ENCODE measurements around the gene APH1B.
"Not testable (repeated sequence)": the region's sequence is repeated elsewhere in the genome, so short reads cannot be mapped to it uniquely, and the experiment has no call there.

APH1B gene

GRCh38 chr15:63331456-63331855, 54.1 kb downstream of the APH1B start:
- no peak for DNase-seq

- no peak for DNase-seq
Measured at GRCh38 chr15:63332367-63333124, 55.1 kb downstream of the APH1B start.

DNA sequence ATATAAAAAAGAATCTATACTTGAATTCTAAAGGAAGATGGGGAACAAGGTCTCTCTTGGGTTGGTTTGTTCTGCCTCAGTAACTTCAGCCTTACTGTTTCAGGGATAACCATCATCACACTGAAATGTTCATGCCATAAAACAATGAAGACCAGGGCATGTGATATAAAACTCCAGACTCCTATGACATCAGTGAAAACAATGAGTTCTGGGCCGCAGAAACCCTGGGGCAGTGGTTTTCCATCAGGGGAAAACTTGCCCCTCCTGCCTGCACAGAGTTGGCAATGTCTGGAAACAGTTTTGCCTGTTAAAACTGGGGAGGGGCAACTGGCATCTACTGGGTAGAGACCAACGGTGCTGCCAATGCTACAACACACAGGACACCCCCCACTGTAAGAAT, 57.4 kb downstream of the APH1B start:
- no peak for DNase-seq

- DNase-seq, result no peak
Measured at GRCh38 chr15:63335543-63336240, 58.3 kb downstream of the APH1B start.

DNA sequence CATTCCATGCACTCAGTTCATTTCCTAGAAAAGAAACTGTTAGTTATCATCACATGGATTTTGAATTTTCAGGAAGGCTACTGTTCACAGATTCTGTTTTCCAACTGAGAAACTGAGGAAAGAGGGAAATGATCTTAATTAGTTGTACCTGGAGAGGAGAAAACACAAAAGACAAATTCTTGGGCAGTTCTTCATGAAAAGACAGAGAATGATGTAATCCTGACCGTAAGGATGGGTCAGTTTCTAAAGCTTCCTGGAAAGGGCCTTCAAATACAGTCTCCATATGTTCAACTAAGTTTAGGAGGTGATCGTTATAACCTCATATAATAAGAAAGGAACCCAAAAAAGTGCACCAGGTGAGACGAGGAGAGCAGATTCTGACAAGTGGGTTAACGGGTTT, 59.6 kb downstream of the APH1B start:
- no peak for DNase-seq

DNA sequence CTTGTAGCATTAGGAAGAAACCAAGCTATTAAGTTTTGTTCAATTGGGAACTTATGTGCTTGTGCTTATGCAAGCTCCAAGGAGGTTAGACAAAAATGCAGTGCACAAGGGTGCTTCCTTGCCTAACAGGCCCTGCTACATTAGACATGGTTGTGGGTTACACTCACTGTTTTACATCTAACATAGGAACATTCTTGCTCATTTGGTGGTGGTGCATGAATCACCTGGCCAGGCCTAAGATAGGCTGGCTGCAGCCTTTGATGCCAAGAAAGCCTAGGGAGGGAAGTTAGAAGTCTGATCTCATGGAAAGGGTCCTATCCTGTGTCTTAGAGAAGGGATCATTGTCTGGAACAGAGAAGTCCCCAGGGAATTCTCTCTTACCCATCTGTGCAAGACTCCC, 60.8 kb downstream of the APH1B start:
- no peak for DNase-seq

GRCh38 chr15:63339006-63339766, 61.8 kb downstream of the APH1B start:
- no peak for DNase-seq

DNA sequence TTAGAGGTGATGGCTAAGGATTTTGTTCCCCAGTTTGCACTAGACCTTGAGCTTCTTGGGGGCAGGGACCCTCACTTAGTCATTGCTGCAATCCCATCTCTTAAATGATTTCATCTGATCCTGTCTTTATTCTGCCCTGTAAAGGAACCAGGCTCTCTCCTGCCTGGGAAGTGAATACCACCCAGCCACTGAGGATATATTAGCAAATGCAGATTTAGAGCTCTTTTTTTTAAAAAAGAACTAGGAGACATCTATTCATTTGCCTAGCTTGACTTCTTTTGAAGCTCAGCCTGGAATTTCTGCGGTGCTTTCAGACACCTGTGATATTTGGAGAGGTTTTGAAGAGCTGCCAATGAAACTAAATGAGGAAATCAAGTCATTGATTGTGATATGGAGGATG, 62.4 kb downstream of the APH1B start:
- DNase-seq, result no peak

- DNase-seq, result no peak
Measured at GRCh38 chr15:63340353-63340752, 62.9 kb downstream of the APH1B start.

DNA sequence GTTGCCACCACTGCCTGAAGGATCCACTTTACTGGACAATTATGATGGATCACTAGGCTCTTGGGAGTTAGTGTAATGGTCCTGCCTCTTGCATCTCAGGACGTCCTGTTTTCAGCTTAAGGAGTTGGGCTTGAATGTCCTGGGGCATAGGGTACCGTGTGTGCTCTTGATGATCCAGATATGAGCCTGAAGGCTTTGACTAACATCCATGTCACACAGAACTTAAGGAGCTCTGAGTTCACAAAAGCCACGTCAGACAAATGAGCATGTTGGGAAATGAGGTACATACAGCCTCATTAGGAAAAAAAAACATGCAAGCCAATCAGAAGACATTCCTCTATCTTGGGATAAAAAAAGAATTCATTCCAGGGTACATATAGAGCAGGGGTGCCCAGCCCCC, 63.5 kb downstream of the APH1B start:
- no peak for DNase-seq

GRCh38 chr15:63341898-63342297, 64.5 kb downstream of the APH1B start:
- DNase-seq, result no peak

GRCh38 chr15:63342996-63343562, 65.7 kb downstream of the APH1B start:
- not testable (repeated sequence) for DNase-seq

DNA sequence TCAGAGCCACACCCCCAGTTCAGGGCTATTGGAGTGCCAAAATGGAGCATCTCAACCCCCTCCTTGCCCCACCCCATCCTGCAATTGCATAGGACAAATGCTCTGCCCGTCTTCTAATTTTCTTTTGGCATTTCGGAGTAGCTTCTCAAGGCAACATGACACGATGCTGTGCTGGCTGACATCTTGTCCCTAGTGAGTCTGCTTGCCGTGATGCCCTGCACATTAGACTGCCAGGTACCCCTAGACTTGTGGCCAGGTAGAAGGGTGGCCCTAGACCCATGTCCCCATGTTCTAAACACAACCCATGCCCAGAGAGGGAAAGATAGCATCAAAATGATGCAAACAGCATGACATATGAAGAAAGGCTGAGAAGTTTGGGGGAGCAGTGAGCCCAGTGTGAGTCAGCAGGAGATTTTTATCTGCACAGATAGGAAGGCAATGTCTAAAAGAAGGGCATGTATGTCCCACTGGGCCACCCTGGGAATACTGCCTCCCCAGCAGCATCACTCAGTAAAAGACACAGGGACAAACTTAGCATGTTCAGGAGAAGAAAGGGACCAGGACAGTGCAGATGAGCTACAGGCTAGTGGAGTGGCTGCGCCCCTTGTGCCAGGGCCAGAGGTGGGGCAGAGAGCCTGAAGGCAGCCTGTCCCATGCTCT, 67.5 kb downstream of the APH1B start:
- DNase-seq, result no peak

DNA sequence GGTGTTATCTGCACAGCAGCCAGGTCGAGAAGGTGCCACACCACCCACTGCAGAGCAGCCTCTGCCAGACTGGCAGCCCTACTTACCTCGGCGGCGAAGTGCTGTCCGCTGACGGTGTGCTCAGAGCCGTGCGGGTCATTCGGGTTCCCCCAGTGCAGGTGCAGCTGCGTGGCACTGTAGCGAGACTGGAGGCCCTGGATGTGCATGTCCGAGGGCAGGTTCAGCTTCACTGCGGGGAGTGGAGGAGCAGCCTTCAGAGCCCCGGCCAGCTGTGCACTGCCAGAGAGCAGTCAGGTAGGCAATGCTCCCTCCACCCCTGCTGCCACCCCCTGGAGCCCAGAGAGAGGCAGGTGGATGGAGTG, 68.0 kb downstream of the APH1B start:
- no peak for DNase-seq

DNA sequence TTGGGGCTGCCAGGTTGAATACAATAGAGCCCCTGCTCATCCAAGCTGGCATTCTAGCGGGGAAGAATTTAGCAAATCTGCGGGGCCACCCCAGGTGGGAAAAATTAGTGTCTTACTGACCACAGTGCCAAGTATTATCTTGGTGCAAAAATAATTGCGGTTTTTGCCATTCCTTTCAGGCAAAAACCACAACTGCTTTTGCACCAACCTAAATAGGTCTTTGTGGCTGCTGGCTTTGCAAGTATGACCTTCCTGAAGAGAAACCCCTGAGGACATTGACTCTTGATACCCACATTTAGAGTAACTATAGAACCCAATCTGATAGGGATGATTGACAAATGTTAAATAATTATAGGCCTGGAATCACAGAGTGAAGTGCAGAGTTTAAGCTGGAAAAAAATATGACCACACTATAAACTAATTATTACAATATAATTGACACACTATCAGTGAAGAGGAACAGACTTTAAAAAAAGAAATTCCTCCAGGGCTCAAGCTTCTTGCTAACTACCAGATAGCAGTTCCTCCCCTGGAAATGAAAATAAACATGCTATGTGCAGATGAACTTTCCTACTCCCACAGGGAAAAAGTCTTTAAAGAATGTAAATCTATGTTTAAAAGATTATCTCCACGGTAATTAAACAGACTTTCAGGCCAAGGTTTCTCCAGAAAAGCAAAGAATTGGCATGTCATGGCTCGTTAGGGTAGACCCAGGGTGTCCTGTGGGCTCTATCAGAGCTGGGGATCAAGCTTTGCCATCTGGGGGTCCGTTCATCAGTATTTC, 69.9 kb downstream of the APH1B start:
- DNase-seq, result no peak

DNA sequence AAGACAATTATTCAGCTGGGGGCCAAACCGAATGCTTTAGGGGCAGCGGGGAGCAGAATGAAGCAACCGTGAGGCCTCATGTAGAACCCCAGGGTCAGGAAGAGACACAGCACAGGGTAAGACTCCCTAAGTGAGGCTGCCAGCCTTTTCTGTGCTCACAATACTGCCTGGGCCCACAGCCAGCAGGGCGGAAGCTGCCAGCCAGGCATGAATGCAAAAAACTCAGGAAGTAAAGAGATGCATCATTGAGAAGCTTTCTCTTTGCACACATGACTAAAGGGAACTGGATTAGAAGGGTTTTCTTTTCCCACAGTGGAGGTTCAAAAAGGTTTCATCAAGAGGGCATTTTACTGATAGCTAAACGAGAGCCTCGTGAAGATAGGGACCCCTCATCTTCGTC, 71.0 kb downstream of the APH1B start:
- DNase-seq, result no peak

GRCh38 chr15:63349156-63349555, 71.8 kb downstream of the APH1B start:
- no peak for DNase-seq

DNA sequence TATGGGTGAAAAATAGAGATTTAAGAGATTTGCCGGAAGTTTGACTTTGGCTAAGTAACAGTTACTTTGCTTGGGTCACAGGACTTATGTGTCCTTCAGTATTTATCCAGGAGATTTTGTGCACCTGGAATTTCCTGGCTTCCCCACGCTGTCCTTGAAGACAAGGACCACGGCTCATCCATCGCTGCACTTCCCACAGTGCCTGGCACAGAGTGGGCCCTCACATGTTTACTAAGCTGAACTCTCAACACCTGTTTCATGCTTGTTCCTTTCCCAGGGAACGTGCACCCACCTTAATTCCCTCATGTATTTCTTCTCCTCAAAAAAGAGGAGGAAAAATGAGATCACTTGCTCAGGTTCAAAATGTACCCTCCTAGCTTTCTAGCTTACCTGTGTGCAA, 72.2 kb downstream of the APH1B start:
- DNase-seq, result no peak

GRCh38 chr15:63350178-63350621, 72.8 kb downstream of the APH1B start:
- no peak for DNase-seq

DNA sequence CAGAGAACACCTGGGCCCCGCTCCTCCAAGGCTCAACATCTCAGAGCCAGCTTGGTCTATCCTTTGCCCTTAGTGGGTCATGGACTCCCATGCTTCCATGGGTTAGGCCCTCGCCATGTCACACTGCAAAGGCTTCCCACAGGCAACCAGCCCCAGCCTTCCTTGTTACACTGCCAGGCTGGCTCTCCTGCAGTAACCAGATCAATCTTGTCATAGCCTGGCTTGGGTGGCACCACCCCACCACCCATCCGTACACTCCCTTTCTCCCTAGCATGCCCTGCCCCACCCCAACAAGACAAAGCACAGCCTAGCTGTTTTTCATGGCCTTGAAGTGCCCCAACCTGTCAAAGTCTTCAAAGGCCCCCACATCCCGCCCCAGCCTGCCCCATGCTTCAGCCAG, 73.8 kb downstream of the APH1B start:
- DNase-seq, result no peak

DNA sequence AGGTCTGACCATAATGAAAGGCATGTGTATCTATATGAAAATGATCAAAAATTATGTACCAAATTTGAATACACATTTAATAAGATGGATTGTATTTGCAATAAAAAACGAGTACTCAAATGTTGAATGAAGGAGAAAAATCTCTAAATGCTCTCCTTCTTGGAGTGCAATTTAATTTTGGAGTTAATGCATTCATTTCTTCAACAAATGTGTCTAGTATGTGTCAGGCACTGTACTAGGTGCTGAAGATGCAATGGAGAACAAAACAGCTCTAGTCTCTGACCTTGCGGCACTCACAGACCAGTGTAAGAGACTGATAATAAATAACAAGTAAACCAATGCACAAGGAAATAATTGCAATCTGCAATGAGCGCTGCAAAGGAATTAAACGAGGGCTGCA, 75.4 kb downstream of the APH1B start:
- DNase-seq, result no peak

GRCh38 chr15:63353261-63353660, 75.9 kb downstream of the APH1B start:
- no peak for DNase-seq
